Choroid plexus epithelial cell (primary cell): ENCODE results near the gene TWIST2.

Source experiments
- DNase-seq: peaks from one replicate; pipeline ENCODE4 v3.0.0-alpha.2; 2010; ENCODE audit warnings: low read depth
- H3K4me3 ChIP-seq: 2 replicates; pipeline ENCODE4 v1.5.1; 2011; ENCODE audit warnings: low read depth, mild to moderate bottlenecking, control low read depth, low read length, moderate library complexity
- TF ChIP-seq, protein P1 (sequence below): conservative IDR thresholded peaks from 2 replicates; pipeline ENCODE4 v1.5.1; 2011; ENCODE audit warnings: low read depth, mild to moderate bottlenecking, control low read depth, inconsistent platforms, low read length, moderate library complexity

Gene TWIST2

GRCh38 chr2:238912228-238912915 is 64.5 kb downstream of the TWIST2 start:
- no peak overlapping the region for H3K4me3 ChIP-seq
- TF ChIP-seq, protein P1, sequence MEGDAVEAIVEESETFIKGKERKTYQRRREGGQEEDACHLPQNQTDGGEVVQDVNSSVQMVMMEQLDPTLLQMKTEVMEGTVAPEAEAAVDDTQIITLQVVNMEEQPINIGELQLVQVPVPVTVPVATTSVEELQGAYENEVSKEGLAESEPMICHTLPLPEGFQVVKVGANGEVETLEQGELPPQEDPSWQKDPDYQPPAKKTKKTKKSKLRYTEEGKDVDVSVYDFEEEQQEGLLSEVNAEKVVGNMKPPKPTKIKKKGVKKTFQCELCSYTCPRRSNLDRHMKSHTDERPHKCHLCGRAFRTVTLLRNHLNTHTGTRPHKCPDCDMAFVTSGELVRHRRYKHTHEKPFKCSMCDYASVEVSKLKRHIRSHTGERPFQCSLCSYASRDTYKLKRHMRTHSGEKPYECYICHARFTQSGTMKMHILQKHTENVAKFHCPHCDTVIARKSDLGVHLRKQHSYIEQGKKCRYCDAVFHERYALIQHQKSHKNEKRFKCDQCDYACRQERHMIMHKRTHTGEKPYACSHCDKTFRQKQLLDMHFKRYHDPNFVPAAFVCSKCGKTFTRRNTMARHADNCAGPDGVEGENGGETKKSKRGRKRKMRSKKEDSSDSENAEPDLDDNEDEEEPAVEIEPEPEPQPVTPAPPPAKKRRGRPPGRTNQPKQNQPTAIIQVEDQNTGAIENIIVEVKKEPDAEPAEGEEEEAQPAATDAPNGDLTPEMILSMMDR = no peak
- DNase-seq = no peak

GRCh38 chr2:238912916-238913875 is 65.3 kb downstream of the TWIST2 start:
- no peak for DNase-seq
- TF ChIP-seq, protein P1 = no peak
- H3K4me3 ChIP-seq = no peak overlapping the region

GRCh38 chr2:238913931-238914647 is 66.2 kb downstream of the TWIST2 start:
- TF ChIP-seq, protein P1 = no peak
- H3K4me3 ChIP-seq = no peak overlapping the region

GRCh38 chr2:238914648-238915015 is 66.7 kb downstream of the TWIST2 start:
- no peak overlapping the region for H3K4me3 ChIP-seq
- peak; percentile 54 for DNase-seq
- TF ChIP-seq, protein P1 = no peak

More at GRCh38 chr2:238913931-238914647, 66.2 kb downstream of the TWIST2 start:
- no peak for DNase-seq

DNA sequence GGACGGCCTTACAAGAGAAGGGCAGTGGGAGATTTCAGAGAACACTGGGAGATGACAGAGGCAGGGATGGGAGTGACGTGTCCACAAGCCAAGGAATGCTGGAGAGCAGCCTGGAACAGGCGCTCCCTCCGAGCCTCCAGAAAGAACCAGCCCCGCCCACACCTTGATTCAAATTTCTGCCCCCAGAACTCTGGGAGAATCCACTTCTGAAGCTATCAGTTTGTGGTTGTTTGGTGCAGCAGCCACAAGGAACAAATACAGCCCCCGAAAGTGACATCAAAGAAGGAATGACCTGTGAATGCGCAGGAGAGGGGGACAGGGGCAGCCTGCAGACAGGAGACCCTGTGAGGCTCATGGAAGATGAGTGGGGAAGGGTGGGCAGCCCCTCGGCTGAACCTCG is 67.3 kb downstream of the TWIST2 start:
- TF ChIP-seq, protein P1 = no peak
- no peak for DNase-seq
- H3K4me3 ChIP-seq = no peak overlapping the region

GRCh38 chr2:238915596-238915995 is 67.7 kb downstream of the TWIST2 start:
- no peak for DNase-seq
- TF ChIP-seq, protein P1 = no peak
- H3K4me3 ChIP-seq = no peak overlapping the region
